HG02885 (cell line): ENCODE measurements around the gene PPP3CB.

Experiments
- ATAC-seq: cut with Tn5 transposase; IDR thresholded peaks from one replicate; pipeline ENCODE4 v1.9.1; 2021; ENCODE audit warnings: mild to moderate bottlenecking; ENCODE audit not compliant: unreplicated experiment, poor library complexity

The PPP3CB gene

DNA sequence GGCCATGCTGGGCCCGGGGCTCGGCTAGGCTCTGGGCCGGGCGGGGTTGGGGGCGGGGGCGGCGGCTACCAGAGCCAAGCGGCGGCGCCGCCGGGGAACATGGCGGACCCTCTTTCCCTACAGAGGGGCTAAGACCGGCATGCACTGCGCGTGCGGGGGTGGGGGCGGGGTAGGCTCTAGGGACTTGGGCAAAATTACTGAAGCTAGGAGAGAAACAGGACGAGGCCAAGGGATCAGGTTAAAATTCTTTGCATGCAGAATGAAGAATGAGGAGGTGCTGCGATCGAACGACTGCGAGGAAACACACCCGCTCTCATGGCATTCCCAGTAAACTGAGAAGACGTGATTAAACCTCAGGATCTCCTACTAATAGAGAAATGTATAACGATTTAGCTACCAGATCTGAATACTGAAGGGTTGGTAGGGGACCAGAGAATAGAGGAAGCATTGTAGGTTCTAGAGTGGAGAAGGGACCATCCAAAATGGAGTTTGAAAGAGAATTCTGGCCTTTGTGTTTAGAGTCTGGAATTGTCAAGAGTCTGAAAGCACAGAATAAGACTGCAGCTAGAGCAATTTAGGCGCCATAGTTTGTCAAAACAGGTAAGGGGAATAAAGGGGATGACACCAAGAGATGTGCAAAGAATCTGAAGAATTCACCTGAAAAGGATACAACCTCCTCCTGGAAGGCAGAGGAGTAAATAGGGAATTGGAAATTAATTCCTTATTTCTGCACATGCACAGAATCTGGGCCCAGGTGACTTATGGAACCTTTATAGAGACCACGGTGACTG is at the start of gene PPP3CB:
Gene PPP3CB, minus strand, starts transcription at position 141 of the 791 bp plus-strand sequence. Its CDS starts 135 bp downstream, at position 6.
- ATAC-seq, result peak; percentile 70

DNA sequence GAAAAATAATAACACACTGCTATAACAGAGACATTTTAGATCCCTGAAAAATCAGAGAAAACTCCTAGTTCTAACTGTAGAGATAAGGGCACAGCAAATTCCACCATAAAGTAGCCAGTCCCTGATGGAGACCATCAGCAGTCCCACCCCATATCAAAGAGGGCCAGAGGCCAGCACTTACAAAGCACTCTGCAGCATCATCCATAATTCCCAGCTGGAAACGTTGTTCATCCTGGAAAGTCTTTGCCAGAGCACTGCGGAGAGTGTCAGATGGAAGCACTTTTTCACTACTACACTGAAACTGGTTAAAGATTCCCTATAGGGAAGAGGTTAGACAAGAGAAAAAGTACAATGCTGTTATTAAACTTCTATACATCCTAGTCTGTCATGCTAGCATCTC is 49.5 kb upstream of the PPP3CB start:
- no peak for ATAC-seq

- no peak for ATAC-seq
Measured at GRCh38 chr10:73537709-73538108, 41.9 kb upstream of the PPP3CB start.

- no peak for ATAC-seq
Measured at GRCh38 chr10:73537288-73537687, 41.5 kb upstream of the PPP3CB start.

DNA sequence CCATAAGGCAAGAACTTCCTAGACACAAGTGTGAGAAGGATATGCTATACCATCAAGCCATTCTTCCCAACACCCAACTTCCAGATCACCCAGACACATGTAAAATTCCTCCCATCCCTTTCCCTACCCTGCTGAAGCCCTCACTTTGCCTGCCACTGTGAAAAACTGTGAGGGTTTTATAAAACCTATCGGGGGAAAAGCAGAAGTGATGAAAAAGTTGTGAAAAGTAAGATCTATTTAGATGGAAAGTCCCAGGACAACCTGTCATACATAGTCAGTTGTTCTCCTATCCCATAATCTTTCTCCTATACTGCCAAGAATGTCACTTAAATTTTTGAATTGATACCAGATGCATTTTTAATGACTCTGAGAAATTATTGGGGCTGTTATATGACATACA is 39.0 kb upstream of the PPP3CB start:
- ATAC-seq, result no peak

DNA sequence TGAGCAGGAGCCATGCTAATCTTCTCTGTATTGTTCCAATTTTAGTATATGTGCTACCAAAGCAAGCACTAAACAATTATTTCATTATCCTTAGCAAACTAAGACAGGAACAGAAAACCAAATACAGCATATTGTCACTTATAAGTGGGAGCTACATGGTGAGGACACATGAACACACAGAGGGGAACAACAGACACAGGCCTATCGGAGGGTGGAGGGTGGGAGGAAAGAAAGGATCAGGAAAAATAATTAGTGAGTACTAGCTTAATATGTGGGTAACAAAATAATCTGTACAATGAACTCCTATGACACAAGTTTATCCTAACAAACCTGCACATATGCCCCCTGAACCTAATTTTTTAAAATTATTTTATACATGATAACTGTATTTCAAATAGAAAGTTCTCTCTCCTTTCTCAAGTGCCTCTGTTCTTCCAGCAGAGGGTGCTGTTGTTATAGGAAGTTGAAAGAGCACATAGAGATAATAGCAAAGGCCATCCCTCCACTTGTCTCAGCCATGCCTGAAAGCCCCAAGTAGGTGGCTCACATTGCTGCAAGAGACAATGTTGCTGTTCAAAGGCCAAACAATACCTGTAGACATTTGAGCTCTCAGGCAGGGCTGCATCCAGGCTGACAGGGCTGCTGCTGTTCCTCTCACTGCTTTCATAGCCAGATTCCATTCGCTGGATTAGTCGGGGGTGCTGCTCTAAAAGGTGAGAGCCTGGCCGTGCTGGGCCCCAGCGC is 33.4 kb upstream of the PPP3CB start:
- ATAC-seq, result peak; percentile 69

GRCh38 chr10:73522263-73522662 is 26.4 kb upstream of the PPP3CB start:
- no peak for ATAC-seq

- no peak for ATAC-seq
Measured at GRCh38 chr10:73519336-73519735, 23.5 kb upstream of the PPP3CB start.

DNA sequence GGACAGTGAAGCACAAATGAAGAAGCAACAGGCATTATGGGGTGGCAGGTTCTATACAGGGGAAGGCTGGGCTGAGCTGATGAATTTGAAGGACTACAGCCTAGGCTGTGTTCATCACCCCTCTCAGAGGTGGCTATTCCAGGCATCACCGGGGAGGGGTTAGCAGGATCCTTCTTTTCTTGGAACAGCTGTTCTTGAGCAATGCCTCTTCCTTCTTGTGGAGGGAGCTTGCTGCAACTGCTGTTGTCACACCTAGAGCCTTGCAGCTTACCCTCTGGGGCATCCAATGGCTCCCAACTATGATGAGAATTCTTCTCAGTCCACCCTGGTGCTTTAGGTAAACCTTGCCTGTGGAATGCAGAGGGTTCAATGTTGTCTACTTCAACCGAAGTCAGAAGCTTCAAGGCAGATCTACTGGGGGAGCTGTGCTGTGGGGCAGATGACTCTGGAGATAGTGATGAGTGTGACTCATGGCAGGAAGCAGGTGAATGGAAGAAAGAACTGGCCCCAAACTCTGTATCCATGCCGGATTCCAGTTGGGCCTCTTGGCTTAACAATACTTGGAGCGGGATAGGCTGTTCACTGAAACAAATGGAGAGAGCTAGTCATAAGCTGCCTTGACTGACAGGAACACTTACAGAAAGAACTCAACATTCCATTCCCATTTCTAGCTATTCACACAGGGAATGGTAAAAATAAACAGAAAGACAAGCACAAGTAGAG is 21.5 kb upstream of the PPP3CB start:
- no peak for ATAC-seq

GRCh38 chr10:73512207-73512743 is 16.5 kb upstream of the PPP3CB start:
- no peak for ATAC-seq

GRCh38 chr10:73509695-73510094 is 13.9 kb upstream of the PPP3CB start:
- ATAC-seq, result no peak

DNA sequence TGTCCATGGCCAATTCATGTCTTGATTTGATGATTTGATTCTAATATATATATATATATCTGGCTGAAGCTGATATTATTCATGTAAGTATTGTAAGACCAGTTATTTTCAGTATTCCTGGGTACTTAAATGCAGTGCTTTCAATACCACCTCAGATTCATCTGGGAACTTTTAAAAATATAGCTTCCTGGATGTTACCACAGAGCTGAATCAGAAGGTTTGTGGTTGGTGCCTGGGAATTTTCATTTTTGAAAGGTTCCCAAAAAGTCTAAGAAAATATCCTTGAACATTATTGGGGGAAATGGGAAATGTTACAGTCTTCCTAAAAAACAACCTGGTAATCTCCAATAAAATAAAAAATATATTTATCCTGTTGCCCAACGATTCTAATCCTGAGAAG is 10.7 kb upstream of the PPP3CB start:
- no peak for ATAC-seq

GRCh38 chr10:73506074-73506473 is 10.2 kb upstream of the PPP3CB start:
- no peak for ATAC-seq

GRCh38 chr10:73503037-73503436 is 7.2 kb upstream of the PPP3CB start:
- ATAC-seq, result no peak

DNA sequence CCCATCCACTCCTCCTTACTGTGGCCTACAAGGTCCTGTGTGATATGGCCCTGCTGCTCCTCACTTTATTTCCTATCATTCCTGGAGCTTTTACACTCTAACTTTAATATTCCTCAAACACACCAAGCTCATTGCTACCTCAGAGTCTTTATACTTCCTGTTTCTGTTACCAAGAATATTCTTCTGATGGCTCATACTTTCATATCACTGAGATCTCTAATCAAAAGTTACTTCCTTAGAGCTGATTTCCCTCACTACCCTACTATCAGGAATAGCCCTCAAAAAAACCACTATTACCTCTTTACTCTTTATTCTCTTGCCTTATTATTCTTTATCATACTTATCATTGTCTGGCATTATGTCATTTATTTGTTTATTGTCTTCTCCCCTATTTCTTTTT is 5.8 kb upstream of the PPP3CB start:
- ATAC-seq, result no peak

DNA sequence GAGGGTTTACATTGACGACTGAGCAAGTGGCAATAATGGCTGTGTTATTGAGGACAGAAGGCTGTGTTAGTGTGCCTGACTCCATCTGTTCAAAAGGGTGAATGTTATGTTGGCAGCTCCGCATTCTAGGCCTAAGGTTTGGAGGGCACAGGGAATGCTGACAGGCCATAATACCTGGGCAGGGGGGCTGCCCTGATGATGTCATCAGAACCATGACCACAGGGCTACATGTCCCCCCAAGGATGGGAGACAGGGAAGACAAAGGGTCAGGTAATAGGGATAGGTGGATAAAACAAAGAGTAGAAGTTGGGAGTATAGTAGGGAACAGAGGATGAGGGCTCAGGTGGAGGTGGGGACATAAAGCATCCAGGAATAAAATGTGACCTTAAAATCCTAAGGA is 1.8 kb upstream of the PPP3CB start:
- no peak for ATAC-seq

DNA sequence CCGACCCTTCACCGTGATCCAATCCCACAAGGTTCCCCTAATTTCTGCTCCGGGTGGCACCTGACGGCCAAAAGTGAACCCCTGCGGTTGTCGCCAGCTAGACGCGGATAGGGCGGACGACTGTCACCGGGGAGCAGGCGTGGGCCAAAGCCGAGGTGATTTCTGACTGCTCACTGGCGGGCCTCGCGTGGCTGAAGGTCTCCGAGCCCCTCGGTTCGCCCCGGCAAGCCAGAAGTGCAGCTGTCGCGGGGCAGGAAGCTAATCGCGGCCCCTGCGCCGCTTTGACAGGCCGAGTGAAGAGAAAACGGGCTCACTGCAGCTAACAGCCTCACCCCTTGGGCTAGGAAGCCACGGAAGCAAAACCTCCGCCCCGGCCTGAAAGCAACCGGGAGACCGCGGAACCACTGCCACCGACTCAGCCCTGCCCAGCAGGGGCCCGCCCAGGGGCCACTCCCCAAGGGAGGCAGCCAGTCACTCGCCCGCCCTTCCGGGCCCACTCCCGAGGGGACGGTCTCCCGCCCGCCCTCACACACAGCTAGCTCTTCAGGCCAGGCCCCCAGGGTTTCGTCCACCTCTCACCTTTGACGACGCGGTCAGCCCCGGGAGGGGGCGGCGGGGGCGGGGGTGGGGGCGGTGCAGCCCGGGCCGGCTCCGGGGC is 469 bp downstream of the PPP3CB start:
- ATAC-seq, result peak; percentile 95

DNA sequence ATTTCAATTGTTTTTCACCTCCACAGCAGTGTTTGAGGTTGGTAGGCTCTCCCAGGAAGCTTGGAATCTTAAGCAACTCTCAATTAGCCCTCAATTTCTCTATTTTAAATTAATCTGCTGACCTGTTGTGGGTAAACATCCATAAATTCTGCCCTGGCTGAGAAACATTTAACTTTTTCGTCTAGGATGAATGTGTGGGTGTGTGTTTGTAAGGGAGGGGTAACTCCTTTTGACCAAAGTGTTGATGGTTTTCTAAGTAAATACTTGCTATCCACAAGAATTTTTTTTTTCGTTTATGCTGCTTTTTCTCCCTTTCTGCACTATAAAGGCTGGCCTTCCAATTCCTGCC is 973 bp downstream of the PPP3CB start:
- ATAC-seq, result no peak

- ATAC-seq, result no peak
Measured at GRCh38 chr10:73494213-73494612, 1.6 kb downstream of the PPP3CB start.

DNA sequence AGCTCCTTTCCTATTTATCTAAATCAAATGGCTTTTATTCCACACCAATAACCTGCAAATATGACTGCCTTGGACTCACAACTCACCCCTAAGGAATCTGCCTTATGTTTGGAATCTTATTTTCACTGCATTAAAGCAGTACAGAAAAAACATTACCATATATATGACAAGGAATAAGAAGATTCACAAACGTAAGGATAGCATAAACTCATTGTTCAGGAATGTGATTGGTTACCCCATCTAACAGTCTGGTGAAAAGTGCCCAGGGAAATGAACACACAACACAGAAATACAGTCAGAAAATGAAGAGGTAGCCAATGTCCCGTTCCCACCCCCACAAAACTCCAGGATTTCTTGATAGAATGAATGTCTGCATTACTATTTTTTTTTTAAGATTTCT is 2.0 kb downstream of the PPP3CB start:
- no peak for ATAC-seq
